Measurements from ENCODE around the gene PDSS2. TPM values are rescaled to one million over a fixed set of nuclear protein-coding genes. Genes with fewer than 3 reads are reported as not detected.
"Not testable (repeated sequence)": the region's sequence is repeated elsewhere in the genome, so short reads cannot be mapped to it uniquely, and the experiment has no call there.

PDSS2 gene
- total RNA-seq, 1 donor from 2014 or later = 16.2 TPM

DNA sequence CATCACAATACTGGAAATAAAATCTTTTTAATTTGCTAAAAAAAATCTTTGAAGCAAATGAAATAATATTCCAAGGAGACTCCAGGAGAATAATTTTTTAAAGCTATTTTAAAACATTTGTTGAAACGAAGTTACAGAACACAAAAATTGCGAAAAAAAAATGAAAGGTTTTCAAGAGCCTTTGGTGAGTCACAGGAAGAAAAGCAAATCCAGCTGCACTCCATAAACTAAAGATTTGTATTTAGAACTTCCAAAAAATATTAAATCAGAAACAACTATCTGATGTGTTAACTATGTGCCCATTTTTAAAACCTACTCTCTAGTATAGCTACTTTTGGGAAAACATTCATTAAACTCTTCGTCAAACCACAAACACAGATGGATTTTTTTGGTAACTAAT is 23.6 kb downstream of the PDSS2 start:
- DNase-seq (no peak), ATAC-seq (no peak)
- intact Hi-C loops (cut with micrococcal nuclease) = no loop called here

DNA sequence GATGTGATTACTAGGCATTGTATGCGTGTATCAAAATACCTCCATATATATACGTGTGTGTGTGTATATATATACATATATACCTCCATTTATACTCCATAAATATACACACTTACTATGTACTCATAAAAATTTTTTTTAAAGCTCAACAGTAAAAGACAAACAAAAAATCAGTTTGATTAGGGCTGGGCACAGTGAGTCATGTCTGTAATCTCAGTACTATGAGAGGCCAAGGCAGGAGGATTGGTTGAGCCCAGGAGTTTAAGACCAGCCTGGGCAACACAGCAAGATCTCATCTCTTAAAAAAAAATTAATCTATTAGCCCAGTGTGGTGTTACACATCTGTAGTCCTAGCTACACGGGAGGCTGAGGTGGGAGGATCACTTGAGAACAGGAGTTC is 24.6 kb downstream of the PDSS2 start:
- ATAC-seq (no peak), DNase-seq (no peak)
- intact Hi-C loops (cut with micrococcal nuclease) = no loop called here

- DNase-seq; ATAC-seq; intact Hi-C loops (cut with micrococcal nuclease): not testable (repeated sequence)
Observed at GRCh38 chr6:107425951-107426350, 33.4 kb downstream of the PDSS2 start.

GRCh38 chr6:107423474-107423990 is 35.8 kb downstream of the PDSS2 start:
- ATAC-seq (no peak), DNase-seq (no peak)
- intact Hi-C loops (cut with micrococcal nuclease) = no loop called here

DNA sequence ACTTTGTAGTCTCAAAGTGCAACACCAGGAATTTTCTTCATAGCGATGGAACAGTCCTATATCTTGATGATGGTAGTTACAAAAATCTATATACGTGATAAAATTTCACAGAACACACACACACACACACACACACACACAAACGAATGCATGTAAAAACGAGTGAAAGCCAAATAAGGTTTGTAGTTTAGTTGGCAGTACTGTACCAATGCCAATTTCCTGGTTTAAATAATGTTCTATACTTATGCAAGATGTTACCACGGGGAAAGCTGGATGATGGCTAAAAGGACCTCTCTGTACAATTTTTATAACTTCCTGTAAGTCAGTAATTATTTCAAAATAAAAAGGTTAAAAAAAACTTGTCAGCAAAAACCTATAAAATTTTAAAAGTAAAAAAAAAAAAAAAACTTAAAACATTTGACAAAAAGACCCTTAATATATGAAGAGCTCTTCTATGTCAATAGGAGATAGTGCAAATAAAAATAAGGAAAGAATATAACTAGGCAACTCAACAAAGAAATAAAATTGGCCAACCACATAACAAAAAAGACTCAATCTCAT is 37.6 kb downstream of the PDSS2 start:
- intact Hi-C loops (cut with micrococcal nuclease) = no loop called here
- no peak for ATAC-seq
- DNase-seq = no peak

DNA sequence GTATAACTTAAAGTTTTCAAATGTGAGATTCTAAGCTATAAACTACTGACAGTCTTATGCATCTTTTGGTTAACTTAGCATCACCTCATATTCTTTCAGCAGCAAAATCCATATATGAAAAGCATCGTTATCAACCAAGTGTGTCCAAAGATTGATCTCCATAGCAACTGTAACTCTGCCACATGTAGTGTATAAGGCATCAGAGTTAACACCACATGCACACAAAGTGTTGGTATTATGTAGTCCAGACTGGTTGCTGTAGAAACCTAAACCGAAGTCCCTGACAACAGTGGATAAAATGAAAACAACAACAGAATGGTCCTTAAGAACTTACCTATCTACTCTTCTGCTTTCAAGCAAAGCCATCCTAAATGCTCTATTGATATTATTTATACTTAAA is 39.6 kb downstream of the PDSS2 start:
- DNase-seq (no peak), ATAC-seq (no peak)
- intact Hi-C loops (cut with micrococcal nuclease) = no loop called here

- intact Hi-C loops (cut with micrococcal nuclease) = no loop called here
- DNase-seq (no peak), ATAC-seq (no peak)
Observed at GRCh38 chr6:107418118-107418517, 41.2 kb downstream of the PDSS2 start.

DNA sequence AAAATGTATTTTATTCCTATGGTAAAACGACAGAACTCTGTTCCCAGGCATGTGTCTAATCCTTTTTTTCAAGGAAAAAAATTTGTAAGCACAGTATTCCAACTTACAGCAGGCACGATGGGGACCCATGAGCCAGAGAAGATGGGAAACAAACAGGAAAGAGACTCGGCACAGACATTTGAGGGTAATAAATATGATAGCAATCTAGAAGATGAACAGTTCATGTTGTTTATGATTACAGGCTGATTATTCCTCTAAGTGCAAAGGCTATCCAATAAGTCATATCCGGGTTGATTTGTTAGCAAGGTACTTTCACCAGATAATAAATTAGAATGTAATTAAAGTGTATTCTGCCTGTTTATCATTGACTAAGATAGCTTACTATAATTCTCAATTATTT is 43.2 kb downstream of the PDSS2 start:
- DNase-seq (no peak), ATAC-seq (no peak)
- intact Hi-C loops (cut with micrococcal nuclease) = no loop called here

- ATAC-seq (peak; percentile 23), DNase-seq (no peak)
- intact Hi-C loops (cut with micrococcal nuclease) = no loop called here
Observed at GRCh38 chr6:107413966-107414645, 45.3 kb downstream of the PDSS2 start.

- intact Hi-C loops (cut with micrococcal nuclease) = no loop called here
- DNase-seq = no peak
- no peak for ATAC-seq
Observed at GRCh38 chr6:107411161-107411560, 48.2 kb downstream of the PDSS2 start.

DNA sequence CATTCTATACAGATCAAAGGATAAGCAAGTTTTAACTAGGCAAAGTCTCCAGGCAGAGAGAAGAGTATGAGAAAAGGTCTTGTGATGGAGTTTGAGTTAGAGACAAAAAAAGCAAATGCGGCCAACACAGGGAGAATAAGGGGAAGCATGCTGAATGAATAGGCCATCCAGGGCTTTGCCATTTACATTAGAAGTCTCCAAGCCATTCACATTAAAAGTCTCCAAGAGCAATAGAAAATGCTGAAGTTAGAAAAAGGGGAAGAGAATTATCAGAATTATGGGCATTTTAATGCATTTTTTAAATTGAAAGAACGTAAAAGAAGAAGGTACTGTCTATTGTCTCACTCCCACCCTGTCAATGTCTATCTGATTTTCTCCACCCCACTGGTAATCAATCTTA is 49.4 kb downstream of the PDSS2 start:
- intact Hi-C loops (cut with micrococcal nuclease) = no loop called here
- ATAC-seq = no peak
- DNase-seq = no peak

- ATAC-seq (no peak), DNase-seq (no peak)
- intact Hi-C loops (cut with micrococcal nuclease) = no loop called here
Observed at GRCh38 chr6:107408714-107409113, 50.6 kb downstream of the PDSS2 start.

- ATAC-seq (no peak), DNase-seq (no peak)
- intact Hi-C loops (cut with micrococcal nuclease) = no loop called here
Observed at GRCh38 chr6:107405002-107405401, 54.4 kb downstream of the PDSS2 start.

- DNase-seq = no peak
- intact Hi-C loops (cut with micrococcal nuclease) = no loop called here
- no peak for ATAC-seq
Observed at GRCh38 chr6:107402533-107402932, 56.8 kb downstream of the PDSS2 start.

DNA sequence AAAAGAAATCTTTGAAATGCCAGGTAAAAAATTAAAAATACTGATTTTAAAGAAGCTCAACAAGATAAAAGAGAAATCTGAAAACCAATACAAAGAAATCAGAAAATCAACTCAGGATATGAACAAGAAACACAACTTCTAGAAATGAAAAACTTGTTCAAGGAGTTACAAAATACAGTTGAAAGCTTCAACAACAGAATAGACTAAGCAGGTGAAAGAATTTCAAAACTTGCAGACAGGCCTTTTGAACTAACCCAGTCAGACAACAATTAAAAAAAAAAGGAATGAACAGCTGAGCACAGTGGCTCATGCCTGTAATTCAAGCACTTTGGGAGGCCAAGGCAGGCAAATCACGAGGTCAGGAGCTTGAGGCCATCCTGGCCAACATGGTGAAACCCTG is 57.8 kb downstream of the PDSS2 start:
- no peak for DNase-seq
- ATAC-seq = no peak
- intact Hi-C loops (cut with micrococcal nuclease) = no loop called here

- intact Hi-C loops (cut with micrococcal nuclease) = no loop called here
- ATAC-seq = no peak
- DNase-seq = no peak
Observed at GRCh38 chr6:107400616-107401147, 58.7 kb downstream of the PDSS2 start.

DNA sequence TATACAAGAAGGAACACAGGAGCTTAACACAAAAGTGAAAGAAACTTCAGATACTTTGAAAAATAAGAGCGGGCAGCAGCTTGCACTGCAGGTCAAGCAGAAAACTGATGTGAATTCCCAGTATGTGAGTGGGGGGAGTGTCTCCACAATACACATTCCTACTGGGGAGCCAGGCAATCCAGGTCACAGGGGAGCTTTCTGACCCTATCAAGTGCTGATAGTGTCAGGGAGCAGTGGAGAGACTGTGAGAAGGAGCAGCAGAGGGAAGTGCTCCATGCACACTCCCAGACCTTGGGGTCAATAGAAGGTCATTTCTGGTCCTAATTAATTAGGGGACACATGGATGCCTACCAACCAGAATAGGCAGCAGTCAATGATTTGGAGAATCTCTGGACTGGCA is 59.4 kb downstream of the PDSS2 start:
- no peak for ATAC-seq
- intact Hi-C loops (cut with micrococcal nuclease) = no loop called here
- DNase-seq = no peak

DNA sequence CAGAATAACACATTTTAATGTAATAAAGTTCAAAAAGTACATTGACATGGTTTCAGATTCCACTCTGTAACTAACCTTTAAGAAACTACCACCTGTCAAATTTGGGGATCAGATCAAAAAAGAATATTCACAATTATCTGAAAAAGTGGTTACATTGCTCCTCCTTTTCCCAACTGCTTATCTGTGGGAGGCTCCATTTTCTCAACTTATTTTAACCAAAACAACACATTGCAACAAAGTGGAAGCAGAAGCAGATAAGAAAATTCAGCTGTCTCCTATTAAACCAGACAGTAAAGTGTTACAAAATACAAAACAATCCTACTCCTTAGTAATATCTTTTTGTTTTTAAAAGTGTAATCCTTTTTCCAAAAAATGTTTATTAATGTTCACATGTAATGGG is 61.4 kb downstream of the PDSS2 start:
- intact Hi-C loops (cut with micrococcal nuclease) = no loop called here
- ATAC-seq (no peak), DNase-seq (no peak)

- intact Hi-C loops (cut with micrococcal nuclease) = no loop called here
- ATAC-seq (no peak), DNase-seq (no peak)
Observed at GRCh38 chr6:107396211-107396610, 63.2 kb downstream of the PDSS2 start.

- DNase-seq = no peak
- intact Hi-C loops (cut with micrococcal nuclease) = no loop called here
- ATAC-seq = no peak
Observed at GRCh38 chr6:107392069-107392468, 67.3 kb downstream of the PDSS2 start.

Measured in left ventricle myocardium superior (tissue), 1 donor.